HepG2 (cell line): ENCODE measurements around the gene ZBTB17. TPM values are rescaled to one million over a fixed set of nuclear protein-coding genes. Genes with fewer than 3 reads are reported as not detected.

Experiments
- ATAC-seq: fragments of 200-7000 bp; cut with Tn5 transposase; 3 replicates; pipeline ENCODE4 v1.9.1; 2020; ENCODE audit warnings: mild to moderate bottlenecking, moderate library complexity
- BruUV-seq: library from RNA; stranded (reverse); fragments of 400-500 nt; replicated peaks from 2 replicates; lab custom pipeline; 2021; lab: Mats Ljungman, UMichigan
- CTCF ChIA-PET: fragments of 300-600 bp; formaldehyde crosslinking; extraction: SDS; loops from one replicate; lab custom pipeline; 2021; ENCODE audit warnings: low total read pairs, inconsistent platforms, low intra/inter-chr PET ratio; lab: Yijun Ruan, JAX
- POLR2A ChIA-PET: fragments of 350-600 bp; sonication (Branson Sonifier 250); formaldehyde crosslinking; loops from one replicate; lab custom pipeline; 2020; ENCODE audit warnings: antibody characterized with exemption, inconsistent platforms; lab: Yijun Ruan, JAX
- DNase-seq: peaks from one replicate; pipeline ENCODE4 v3.0.0-alpha.2; 2015; ENCODE audit warnings: low spot score
- FAIRE-seq: peaks from 3 replicates; lab custom pipeline; 2011; peaks lifted over from hg19 to GRCh38; lab: Jason Lieb, UNC
- H2AFZ ChIP-seq: one replicate; pipeline ENCODE4 v1.6.1; 2011; ENCODE audit warnings: low read length, inconsistent platforms
- H3K27ac ChIP-seq: fragments of 300-600 bp; 3 replicates; pipeline ENCODE4 v1.8.0; 2011; ENCODE audit warnings: mixed run types, mild to moderate bottlenecking, mixed read lengths, low read length, inconsistent platforms; ENCODE audit not compliant: insufficient read depth; ENCODE audit errors: extremely low read length
- H3K27me3 ChIP-seq, 2 experiments: fragments of 200-600 bp in 1 of 2; 2 replicates in 1 of 2; 3 replicates in 1 of 2; pipeline versions ENCODE4 v1.6.0 to v1.8.0; 2011; ENCODE audit warnings: low read length in 2 of 2, mild to moderate bottlenecking in 2 of 2, moderate library complexity in 2 of 2, inconsistent platforms in 1 of 2; ENCODE audit not compliant: insufficient read depth in 2 of 2, control insufficient read depth in 1 of 2
- H3K36me3 ChIP-seq, 2 experiments: fragments of 200-600 bp in 1 of 2; replicated peaks in 1 of 2; 2 replicates in 1 of 2; 3 replicates in 1 of 2; pipeline versions ENCODE4 v1.5.1 to v1.8.0; 2011; ENCODE audit warnings: low read length in 2 of 2, inconsistent platforms in 1 of 2; ENCODE audit not compliant: insufficient read depth in 2 of 2, control insufficient read depth in 1 of 2
- H3K4me1 ChIP-seq: 2 replicates; pipeline ENCODE4 v1.5.1; 2012; ENCODE audit warnings: low read length, inconsistent platforms; ENCODE audit not compliant: insufficient read depth
- H3K4me2 ChIP-seq: 2 replicates; pipeline ENCODE4 v1.6.0; 2011; ENCODE audit warnings: low read depth, low read length, inconsistent platforms
- H3K4me3 ChIP-seq, 3 experiments: fragments of 200-600 bp in 1 of 3; sonication (generic), shearing (Covaris generic) in 1 of 3; replicated peaks in 1 of 3; 2 replicates each; pipeline ENCODE4 v1.5.1; 2011 to 2016; ENCODE audit warnings: low read length in 3 of 3, inconsistent platforms in 2 of 3, low read depth in 2 of 3, mild to moderate bottlenecking in 2 of 3, control low read depth in 1 of 3, mixed read lengths in 1 of 3; ENCODE audit not compliant: insufficient read depth in 1 of 3
- H3K79me2 ChIP-seq: one replicate; pipeline ENCODE4 v1.6.1; 2011; ENCODE audit warnings: low read length, inconsistent platforms; ENCODE audit not compliant: insufficient read depth
- H3K9ac ChIP-seq: 2 replicates; pipeline ENCODE4 v1.6.0; 2011; ENCODE audit warnings: mild to moderate bottlenecking, low read depth, low read length, inconsistent platforms; ENCODE audit not compliant: insufficient read depth
- H3K9me3 ChIP-seq: 2 replicates; pipeline ENCODE4 v1.5.1; 2012; ENCODE audit warnings: mild to moderate bottlenecking, low read length
- H4K20me1 ChIP-seq: 2 replicates; pipeline ENCODE4 v1.6.0; 2011; ENCODE audit warnings: inconsistent platforms, mild to moderate bottlenecking, low read length, moderate library complexity; ENCODE audit not compliant: insufficient read depth
- ARID3A ChIP-seq: IDR thresholded peaks from 2 replicates; pipeline ENCODE4 v1.6.1; 2012; ENCODE audit warnings: low read depth, low read length, improper control_type of control experiment
- GRHL1 ChIP-seq: sonication (generic); formaldehyde crosslinking; conservative IDR thresholded peaks from 2 replicates; pipeline ENCODE4 v1.8.0; 2022; ENCODE audit warnings: missing genetic modification reagents
- HOXA3 ChIP-seq: sonication (generic); formaldehyde crosslinking; IDR thresholded peaks from 2 replicates; pipeline ENCODE4 v1.5.0; 2020; ENCODE audit warnings: missing genetic modification reagents
- KLF11 ChIP-seq: IDR thresholded peaks from 2 replicates; pipeline ENCODE4 v1.6.1; 2016; ENCODE audit warnings: missing compliant biosample characterization
- MAX ChIP-seq: IDR thresholded peaks from 2 replicates; pipeline ENCODE4 v1.6.1; 2012; ENCODE audit warnings: inconsistent platforms
- MXD1 ChIP-seq: sonication (generic); formaldehyde crosslinking; IDR thresholded peaks from 2 replicates; pipeline ENCODE4 v1.4.0; 2020; ENCODE audit warnings: mild to moderate bottlenecking, missing genetic modification reagents
- NFATC3 ChIP-seq: sonication (generic); formaldehyde crosslinking; IDR thresholded peaks from 2 replicates; pipeline ENCODE4 v1.5.1; 2020; ENCODE audit warnings: mild to moderate bottlenecking, missing genetic modification reagents
- NR2F1 ChIP-seq, 2 experiments: fragments of 450-650 bp in 1 of 2; formaldehyde crosslinking in 1 of 2; IDR thresholded peaks; 2 replicates each; pipeline versions ENCODE4 v1.5.0 to v1.6.1; 2016 to 2020; ENCODE audit warnings: mild to moderate bottlenecking in 1 of 2, missing compliant biosample characterization in 1 of 2, missing genetic modification reagents in 1 of 2, moderate library complexity in 1 of 2
- SNRNP70 ChIP-seq: fragments of 200-400 bp; formaldehyde crosslinking; IDR thresholded peaks from 2 replicates; pipeline ENCODE4 v1.6.1; 2017; ENCODE audit warnings: mild to moderate bottlenecking, low read depth, low read length, moderate library complexity
- SP5 ChIP-seq: IDR thresholded peaks from 2 replicates; pipeline ENCODE4 v1.6.1; 2016; ENCODE audit warnings: low read depth, borderline replicate concordance
- ZBTB10 ChIP-seq: sonication (generic); formaldehyde crosslinking; IDR thresholded peaks from 2 replicates; pipeline ENCODE4 v1.4.0; 2020; ENCODE audit warnings: missing genetic modification reagents, borderline replicate concordance
- ZNF337 ChIP-seq: sonication (generic); formaldehyde crosslinking; IDR thresholded peaks from 2 replicates; pipeline ENCODE4 v1.5.1; 2020; ENCODE audit warnings: missing genetic modification reagents, low read depth, mild to moderate bottlenecking, borderline replicate concordance
- ZNF382 ChIP-seq: sonication (generic); formaldehyde crosslinking; IDR thresholded peaks from 2 replicates; pipeline ENCODE4 v1.5.0; 2020; ENCODE audit warnings: missing genetic modification reagents, mild to moderate bottlenecking, borderline replicate concordance
- ZNF431 ChIP-seq: sonication (generic); formaldehyde crosslinking; IDR thresholded peaks from 2 replicates; pipeline ENCODE4 v1.9.0; 2022; ENCODE audit warnings: missing genetic modification reagents, low read depth, mild to moderate bottlenecking, borderline replicate concordance
- WGBS: methylation state at CpG from one replicate; pipeline ENCODE4 v1.1.6; 2017; ENCODE audit warnings: low lambda C conversion rate; 5-methylcytosine and 5-hydroxymethylcytosine counted together
- in situ Hi-C: cut with HindIII; loops from 2 replicates; pipeline ENCODE4 v1.10.0; 2017; ENCODE audit warnings: low pct_unique_long_range_greater_than_20kb; ENCODE audit not compliant: extremely low pct_ligation_motif_present
- intact Hi-C: fragments of 100-400 bp; cut with micrococcal nuclease; formaldehyde crosslinking; loops from one replicate; pipeline ENCODE4 v1.10.0; 2022; ENCODE audit not compliant: unreplicated experiment
- polyA plus RNA-seq, 8 experiments: library from polyadenylated mRNA; depleted of rRNA in 3 of 8; stranded (reverse) in 7 of 8; unstranded in 1 of 8; fragments of >200 nt; fragmentation: Illumina TruSeq in 4 of 8; extraction: Trizol in 4 of 8; gene quantifications; 2 replicates each; pipeline versions ENCODE4 v1.2.1 to v1.2.3, GENCODE V29; 2011 to 2016; ENCODE audit warnings: low read depth in 4 of 8, missing spikeins in 1 of 8, mixed read lengths in 1 of 8; ENCODE audit not compliant: insufficient read depth in 1 of 8
- total RNA-seq, 5 experiments: library from RNA; depleted of rRNA; stranded (reverse); fragments of >200 nt; fragmentation: Illumina TruSeq; extraction: Trizol; gene quantifications; 2 replicates each; pipeline ENCODE4 v1.2.3, GENCODE V29; 2016; ENCODE audit warnings: low read depth in 1 of 5

The ZBTB17 gene
- total and polyA plus RNA-seq, 2 of the 13 experiments (the other 11 are each of a cell fraction or from before 2014, with no cell fraction given): 16.7 to 17.0 TPM

- POLR2A ChIA-PET: no interaction called here
Measured at GRCh38 chr1:15928971-15929965, 46.6 kb downstream of the ZBTB17 start.

More at GRCh38 chr1:15928971-15929965, 46.6 kb downstream of the ZBTB17 start:
- no peak overlapping the region for H2AFZ ChIP-seq
- intact Hi-C loops: no loop called here
- H3K27ac ChIP-seq: no peak overlapping the region
- no peaks in the 10 kb centered on the region for H3K4me1 ChIP-seq
- no peaks in the 10 kb centered on the region for H3K79me2 ChIP-seq
- peaks cover 47 to 83% of the 10 kb centered on the region in 2 experiments for H3K36me3 ChIP-seq
- no peak overlapping the region for H3K4me3 ChIP-seq
- no peaks in the 10 kb centered on the region for H3K27me3 ChIP-seq
- H3K9me3 ChIP-seq: no peaks in the 10 kb centered on the region
- H3K4me2 ChIP-seq: no peak overlapping the region
- H3K9ac ChIP-seq: no peak overlapping the region
- TF ChIP-seq ZBTB10 (no peak), NR2F1 (CRISPR knock-in tag; IDR thresholded peaks at IDR 0.05) (no peak), ARID3A (no peak), KLF11 (CRISPR knock-in tag) (no peak), ZNF337 (no peak), ZNF431 (CRISPR knock-in tag) (no peak), MAX (no peak), HOXA3 (no peak), MXD1 (no peak), ZNF382 (CRISPR knock-in tag) (no peak), NFATC3 (CRISPR knock-in tag) (no peak), SNRNP70 (no peak), GRHL1 (CRISPR knock-in tag) (no peak), SP5 (CRISPR knock-in tag) (no peak)
- DNase-seq: no peak
- FAIRE-seq: no peak
- CTCF ChIA-PET: no interaction called here
- ATAC-seq: no peak
- in situ Hi-C loops: no loop called here
- 96% methylated on average over 17 of the region's 17 CpGs for WGBS
- no peaks in the 10 kb centered on the region for H4K20me1 ChIP-seq
- BruUV-seq: no TSS peak
